GM12874 (cell line): ENCODE measurements around the gene DBNL.

ENCODE experiments used
- CTCF ChIP-seq: IDR thresholded peaks from 2 replicates; pipeline ENCODE4 v1.5.1; 2011; ENCODE audit warnings: low read depth, mild to moderate bottlenecking, control low read depth, low read length, moderate library complexity; ENCODE audit not compliant: insufficient read depth

DBNL gene

GRCh38 chr7:44094365-44094764 is 49.9 kb downstream of the DBNL start:
- no peak for TF ChIP-seq CTCF

GRCh38 chr7:44094883-44095592 is 50.5 kb downstream of the DBNL start:
- TF ChIP-seq CTCF: no peak

DNA sequence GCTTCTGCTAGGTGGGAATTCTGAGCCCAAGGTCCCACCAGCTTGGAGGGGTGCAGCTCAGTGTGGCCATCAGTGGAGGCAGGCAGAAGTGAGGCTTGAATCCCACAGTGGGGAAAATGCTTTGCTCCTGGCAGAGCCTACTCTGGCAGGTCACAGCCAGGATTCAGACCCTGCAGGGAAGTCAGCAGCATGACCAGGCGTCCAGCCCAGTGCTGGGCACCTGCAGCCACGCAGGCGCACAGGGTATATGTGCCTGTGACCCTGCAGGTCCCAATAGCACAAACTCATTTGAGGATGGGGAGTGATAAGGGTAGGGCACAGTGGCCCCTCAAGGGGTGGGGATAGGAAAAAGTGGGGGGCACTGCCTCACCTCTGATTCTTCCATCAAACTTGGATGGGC is 51.3 kb downstream of the DBNL start:
- no peak for TF ChIP-seq CTCF

DNA sequence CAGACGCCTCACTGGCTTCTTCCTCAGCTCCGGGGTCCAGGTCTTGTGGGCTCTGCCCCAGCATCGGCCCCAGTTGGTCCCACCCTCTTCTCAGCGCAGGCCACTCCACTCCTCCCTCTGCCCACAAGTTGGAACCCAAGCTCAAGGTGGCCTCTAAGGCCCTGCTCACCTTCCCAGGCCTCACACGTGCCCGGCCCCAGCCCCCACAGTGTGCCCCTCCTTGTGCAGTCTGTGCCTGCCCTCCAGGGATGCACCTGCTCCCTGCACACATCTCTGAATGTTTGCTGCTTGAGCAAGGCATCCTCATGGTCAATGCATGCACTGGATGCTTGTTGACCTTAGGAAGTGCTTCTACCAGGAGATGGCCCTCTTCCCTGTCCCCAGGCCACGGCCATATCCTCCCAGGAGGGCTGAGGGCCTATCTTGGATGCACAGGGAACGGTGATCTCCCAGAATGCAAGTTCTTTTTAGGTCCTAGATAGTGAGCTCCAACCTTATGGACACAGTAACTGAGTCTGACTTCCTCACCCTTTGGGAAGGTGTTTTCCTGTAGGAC is 51.9 kb downstream of the DBNL start:
- TF ChIP-seq CTCF: no peak

DNA sequence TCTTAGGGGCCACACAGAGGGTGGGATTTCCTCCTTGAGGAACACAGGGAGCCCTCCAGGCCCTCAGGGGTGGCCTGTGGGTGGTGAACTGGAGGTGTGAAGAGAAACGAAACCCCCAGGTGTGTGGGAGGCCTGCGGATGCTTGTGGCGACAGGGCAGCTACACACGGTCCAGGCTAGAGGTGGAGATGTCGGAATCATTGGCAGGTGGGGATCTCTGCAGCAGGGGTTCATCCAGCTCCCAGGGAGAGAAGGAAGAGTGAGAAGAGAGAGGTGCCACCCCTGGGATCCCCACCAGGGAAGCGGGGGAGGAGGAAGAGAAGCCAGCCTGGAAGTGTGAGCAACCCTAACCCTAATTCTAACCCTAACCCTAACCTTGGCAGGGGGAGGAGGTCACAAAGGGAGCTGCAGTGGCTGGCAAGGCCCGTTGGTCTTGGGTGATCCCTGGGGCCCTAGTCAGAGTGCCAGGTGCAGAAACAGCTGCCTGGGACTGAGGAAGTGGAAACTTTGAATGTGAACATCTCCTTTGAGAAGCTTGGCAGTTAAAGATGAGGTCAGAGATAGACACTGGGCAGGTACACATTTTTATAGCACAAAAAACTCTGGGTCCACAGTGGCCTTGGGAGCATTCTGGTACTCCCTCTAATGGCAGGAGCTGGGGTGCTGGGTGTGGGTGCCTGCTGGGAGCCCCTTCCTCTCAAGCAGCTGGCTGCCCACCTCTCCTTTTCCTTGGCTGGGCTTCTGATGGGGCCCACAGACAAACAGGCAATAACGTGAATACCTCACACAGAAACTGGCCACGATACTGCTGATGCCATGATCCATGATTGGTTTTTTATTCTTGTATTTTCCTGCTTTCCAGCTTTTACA is 52.8 kb downstream of the DBNL start:
- no peak for TF ChIP-seq CTCF

DNA sequence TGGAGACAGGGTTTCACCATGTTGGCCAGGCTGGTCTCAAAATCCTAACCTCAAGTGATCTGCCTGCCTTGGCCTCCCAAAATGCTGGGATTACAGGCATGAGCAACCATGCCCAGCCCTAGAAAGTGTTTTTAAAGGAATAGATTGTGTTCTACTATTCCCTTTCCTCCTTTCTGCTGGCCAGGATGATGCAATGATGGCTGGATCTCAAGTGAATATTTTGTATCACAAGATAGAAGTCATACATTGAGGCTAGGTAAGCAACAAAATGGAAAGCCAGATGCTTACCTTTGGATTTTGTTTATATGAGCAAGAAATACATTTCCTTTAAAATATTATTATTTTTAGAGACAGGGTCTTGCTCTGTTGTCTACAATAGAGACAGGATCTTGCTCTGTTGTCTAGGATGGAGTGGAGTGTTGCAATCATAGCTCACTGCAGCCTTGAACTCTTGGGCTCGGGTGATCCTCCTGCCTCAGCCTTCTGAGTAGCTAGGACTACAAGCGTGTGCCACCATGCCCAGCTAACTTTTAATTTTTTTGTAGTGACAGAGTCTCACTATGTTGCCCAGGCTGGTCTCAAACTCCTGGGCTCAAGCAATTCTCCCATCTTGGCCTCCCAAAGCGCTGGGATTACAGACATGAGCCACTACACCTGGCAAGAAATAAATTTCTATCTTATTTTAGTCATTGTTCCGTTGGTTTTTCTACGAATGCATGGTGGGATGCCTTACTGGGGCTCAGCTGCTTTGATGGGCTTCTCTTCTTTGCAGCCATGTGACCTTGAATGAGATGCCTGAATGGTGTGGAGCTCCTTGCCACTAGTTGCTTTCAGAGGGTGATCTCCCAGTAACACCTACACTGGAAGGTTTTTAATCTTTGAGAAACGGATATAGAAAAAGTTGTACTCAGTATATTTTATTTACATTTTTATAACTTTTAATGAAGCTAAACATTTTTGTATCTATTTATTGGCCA is 53.9 kb downstream of the DBNL start:
- TF ChIP-seq CTCF: no peak

- TF ChIP-seq CTCF: no peak
Observed at GRCh38 chr7:44099669-44100068, 55.2 kb downstream of the DBNL start.
